Tibial nerve (tissue), 4 donors: ENCODE results near the gene VRK3. TPM values are rescaled to one million over a fixed set of nuclear protein-coding genes. Genes with fewer than 3 reads are reported as not detected.

ENCODE experiments used
- DNase-seq, 2 donors: peaks; one replicate each; pipeline ENCODE4 v3.0.0-alpha.2; 2019; ENCODE audit warnings: low spot score in 2 of 2
- H3K27ac ChIP-seq, 4 donors: fragments of 200-600 bp; sonication (generic) in 3 of 4; one replicate each; pipeline ENCODE4 v1.5.1; 2017 to 2019; ENCODE audit warnings: mild to moderate bottlenecking in 1 of 4
- H3K27me3 ChIP-seq, 2 donors: fragments of 200-600 bp; sonication (generic) in 1 of 2; one replicate each; pipeline versions ENCODE4 v1.5.1 to v1.6.0; 2017 to 2019
- H3K36me3 ChIP-seq, 3 donors: fragments of 200-600 bp; sonication (generic); one replicate each; pipeline ENCODE4 v1.5.1; 2018 to 2019
- H3K4me1 ChIP-seq, 4 donors: fragments of 200-600 bp; sonication (generic) in 3 of 4; one replicate each; pipeline ENCODE4 v1.5.1; 2017 to 2019
- H3K4me3 ChIP-seq, 4 donors: fragments of 200-600 bp; sonication (generic) in 3 of 4; one replicate each; pipeline ENCODE4 v1.5.1; 2017 to 2019; ENCODE audit warnings: mild to moderate bottlenecking in 1 of 4, moderate library complexity in 1 of 4
- H3K9me3 ChIP-seq, 4 donors: fragments of 200-600 bp; sonication (generic) in 3 of 4; one replicate each; pipeline ENCODE4 v1.5.1; 2017 to 2019
- CTCF ChIP-seq, 5 experiments: fragments of 200-600 bp in 3 of 5; fragments of 450-650 bp in 2 of 5; sonication (generic) in 3 of 5; IDR thresholded peaks; one replicate each; pipeline ENCODE4 v1.5.1; 2016 to 2019; ENCODE audit warnings: antibody characterized with exemption in 5 of 5, mild to moderate bottlenecking in 3 of 5, moderate library complexity in 2 of 5
- EP300 ChIP-seq, 2 donors: sonication (generic); formaldehyde crosslinking; IDR thresholded peaks; one replicate each; pipeline ENCODE4 v1.6.1; 2017; ENCODE audit warnings: antibody characterized with exemption in 2 of 2, mild to moderate bottlenecking in 1 of 2
- POLR2A ChIP-seq, 2 donors: fragments of 450-650 bp; IDR thresholded peaks; one replicate each; pipeline ENCODE4 v1.6.1; 2017; ENCODE audit warnings: antibody characterized with exemption in 2 of 2, mild to moderate bottlenecking in 2 of 2, moderate library complexity in 2 of 2
- WGBS, 2 donors: methylation state at CpG; one replicate each; pipeline ENCODE4 v1.1.5; 2018; 5-methylcytosine and 5-hydroxymethylcytosine counted together
- total RNA-seq, 4 donors: library from RNA; depleted of rRNA; stranded (reverse); fragments of >200 nt; gene quantifications; one replicate each; pipeline ENCODE4 v1.1.0, GENCODE V29; 2016

Gene VRK3
- total RNA-seq, 4 donors from 2014 or later: 25.7 to 51.3 (median 30.1) TPM

- no peak for TF ChIP-seq EP300 (IDR thresholded peaks at IDR 0.05)
- Histone ChIP-seq H3K27me3 (no peaks in the 10 kb centered on the region), H3K36me3 (peaks cover 5 to 93% (median 20%) of the 10 kb centered on the region in 3 donors), H3K27ac (no peak overlapping the region), H3K4me1 (peaks cover 0 to 31% (median 2%) of the 10 kb centered on the region in 4 donors), H3K9me3 (no peaks in the 10 kb centered on the region), H3K4me3 (no peak overlapping the region)
- DNase-seq: no peak
- 92 to 95% methylated on average over 8 to 9 of the region's 10 CpGs for WGBS, 2 donors
Measured at GRCh38 chr19:50007170-50007569, 18.0 kb downstream of the VRK3 start.

GRCh38 chr19:50005428-50005827, 19.7 kb downstream of the VRK3 start:
- H3K27me3 ChIP-seq: no peaks in the 10 kb centered on the region
- WGBS, 2 donors: 90 to 96% methylated on average over 12 of the region's 12 CpGs

GRCh38 chr19:50003810-50004419, 21.3 kb downstream of the VRK3 start:
- Histone ChIP-seq H3K36me3 (peaks cover 5 to 100% (median 41%) of the 10 kb centered on the region in 3 donors), H3K27me3 (no peaks in the 10 kb centered on the region), H3K4me1 (peaks cover 0 to 32% (median 2%) of the 10 kb centered on the region in 4 donors), H3K9me3 (no peaks in the 10 kb centered on the region), H3K4me3 (no peak overlapping the region), H3K27ac (peak overlapping the region in 3 of 4 donors; percentile 15 to 78 (median 72))
- peak in 1 of 2 donors; percentile 41 for DNase-seq
- TF ChIP-seq EP300 (IDR thresholded peaks at IDR 0.05) (no peak), CTCF (IDR thresholded peaks at IDR 0.05) (no peak), POLR2A (IDR thresholded peaks at IDR 0.05) (no peak)
- WGBS, 2 donors: 73 to 77% methylated on average over 11 of the region's 11 CpGs

More at GRCh38 chr19:50005428-50005827, 19.7 kb downstream of the VRK3 start:
- H3K36me3 ChIP-seq: peaks cover 5 to 99% (median 28%) of the 10 kb centered on the region in 3 donors
- no peak overlapping the region for H3K27ac ChIP-seq
- H3K9me3 ChIP-seq: no peaks in the 10 kb centered on the region
- TF ChIP-seq EP300 (IDR thresholded peaks at IDR 0.05) (no peak), CTCF (IDR thresholded peaks at IDR 0.05) (no peak), POLR2A (IDR thresholded peaks at IDR 0.05) (no peak)
- DNase-seq: no peak
- H3K4me1 ChIP-seq: peaks cover 0 to 32% (median 2%) of the 10 kb centered on the region in 4 donors
- no peak overlapping the region for H3K4me3 ChIP-seq

GRCh38 chr19:50003254-50003788, 21.9 kb downstream of the VRK3 start:
- H3K27me3 ChIP-seq: no peaks in the 10 kb centered on the region
- no peak for DNase-seq
- peaks cover under 1 to 100% (median 41%) of the 10 kb centered on the region in 3 donors for H3K36me3 ChIP-seq
- H3K4me1 ChIP-seq: peaks cover 0 to 32% (median 2%) of the 10 kb centered on the region in 4 donors
- H3K27ac ChIP-seq: no peak overlapping the region
- H3K4me3 ChIP-seq: no peak overlapping the region
- WGBS, 2 donors: 79 to 85% methylated on average over 17 of the region's 17 CpGs
- H3K9me3 ChIP-seq: no peaks in the 10 kb centered on the region
- TF ChIP-seq EP300 (IDR thresholded peaks at IDR 0.05): no peak
- TF ChIP-seq CTCF (IDR thresholded peaks at IDR 0.05): no peak
- TF ChIP-seq POLR2A (IDR thresholded peaks at IDR 0.05): no peak

GRCh38 chr19:50002386-50002960, 22.7 kb downstream of the VRK3 start:
- Histone ChIP-seq H3K4me1 (peaks cover 0 to 32% (median 2%) of the 10 kb centered on the region in 4 donors), H3K4me3 (no peak overlapping the region), H3K27me3 (no peaks in the 10 kb centered on the region), H3K36me3 (peaks cover 0 to 100% (median 41%) of the 10 kb centered on the region in 3 donors), H3K9me3 (no peaks in the 10 kb centered on the region), H3K27ac (no peak overlapping the region)
- DNase-seq: no peak
- TF ChIP-seq CTCF (IDR thresholded peaks at IDR 0.05) (no peak), EP300 (IDR thresholded peaks at IDR 0.05) (no peak), POLR2A (IDR thresholded peaks at IDR 0.05) (no peak)
- WGBS, 2 donors: 93 to 94% methylated on average over 6 of the region's 6 CpGs
